Measurements from ENCODE around the gene HSPD1.
A peak's percentile ranks its signal among the peaks of the same experiment; 100 is the strongest.
"Not testable (repeated sequence)": the region's sequence is repeated elsewhere in the genome, so short reads cannot be mapped to it uniquely, and the experiment has no call there.

HSPD1 gene

GRCh38 chr2:197464175-197464574, 35.5 kb downstream of the HSPD1 start:
- Mint-ChIP-seq H3K36me3 (peaks cover 100% of the 10 kb centered on the region), H3K4me1 (peaks cover 2% of the 10 kb centered on the region), H3K9me3 (no peaks in the 10 kb centered on the region), H3K27ac (no peak overlapping the region), H3K4me3 (no peak overlapping the region)
- DNase-seq (ENCODE audit: low spot score in 2 of 2) (no peak), ATAC-seq (no peak)

- Mint-ChIP-seq H3K4me1 (peaks cover 29% of the 10 kb centered on the region), H3K27ac (no peak overlapping the region), H3K36me3 (peaks cover 79% of the 10 kb centered on the region), H3K4me3 (no peak overlapping the region), H3K9me3 (no peaks in the 10 kb centered on the region)
- ATAC-seq (no peak), DNase-seq (ENCODE audit: low spot score in 2 of 2) (no peak)
Observed at GRCh38 chr2:197461057-197461456, 38.6 kb downstream of the HSPD1 start.

GRCh38 chr2:197460649-197461048, 39.0 kb downstream of the HSPD1 start:
- H3K4me3 Mint-ChIP-seq, result no peak overlapping the region
- H3K27ac Mint-ChIP-seq, result no peak overlapping the region
- H3K9me3 Mint-ChIP-seq, result no peaks in the 10 kb centered on the region
- no peak for DNase-seq (ENCODE audit: low spot score in 2 of 2)
- ATAC-seq, result no peak
- peaks cover 79% of the 10 kb centered on the region for H3K36me3 Mint-ChIP-seq
- H3K4me1 Mint-ChIP-seq, result peaks cover 33% of the 10 kb centered on the region

GRCh38 chr2:197455428-197455827, 44.2 kb downstream of the HSPD1 start:
- H3K9me3 Mint-ChIP-seq, result no peaks in the 10 kb centered on the region
- H3K27ac Mint-ChIP-seq, result peak overlapping the region; percentile 70
- ATAC-seq (no peak), DNase-seq (ENCODE audit: low spot score in 2 of 2) (no peak)
- peak overlapping the region; percentile 97 for H3K4me3 Mint-ChIP-seq
- H3K4me1 Mint-ChIP-seq, result peaks cover 57% of the 10 kb centered on the region
- peaks cover 48% of the 10 kb centered on the region for H3K36me3 Mint-ChIP-seq

- Mint-ChIP-seq H3K36me3 (peaks cover 43% of the 10 kb centered on the region), H3K4me3 (peak overlapping the region; percentile 97), H3K4me1 (peaks cover 57% of the 10 kb centered on the region), H3K9me3 (no peaks in the 10 kb centered on the region), H3K27ac (peak overlapping the region; percentile 100)
- ATAC-seq (no peak), DNase-seq (ENCODE audit: low spot score in 2 of 2) (no peak)
Observed at GRCh38 chr2:197454923-197455322, 44.7 kb downstream of the HSPD1 start.

GRCh38 chr2:197453914-197454398, 45.7 kb downstream of the HSPD1 start:
- peaks cover 53% of the 10 kb centered on the region for H3K4me1 Mint-ChIP-seq
- ATAC-seq (peak; percentile 80), DNase-seq (ENCODE audit: low spot score in 2 of 2) (no peak)
- H3K9me3 Mint-ChIP-seq, result no peaks in the 10 kb centered on the region
- H3K27ac Mint-ChIP-seq, result peak overlapping the region; percentile 100
- H3K4me3 Mint-ChIP-seq, result peak overlapping the region; percentile 97
- H3K36me3 Mint-ChIP-seq, result peaks cover 34% of the 10 kb centered on the region

- peaks cover 47% of the 10 kb centered on the region for H3K4me1 Mint-ChIP-seq
- peak; percentile 95 for ATAC-seq
Observed at GRCh38 chr2:197453123-197453913, 46.3 kb downstream of the HSPD1 start, which contains the start of gene COQ10B. TSS of gene COQ10B (plus strand) at chr2:197453552. CDS start at chr2:197453561, 9 bp downstream.

GRCh38 chr2:197452754-197453122, 46.9 kb downstream of the HSPD1 start:
- no peak for ATAC-seq
- Mint-ChIP-seq H3K4me3 (peak overlapping the region; percentile 97), H3K4me1 (peaks cover 41% of the 10 kb centered on the region), H3K36me3 (peaks cover 29% of the 10 kb centered on the region), H3K27ac (peak overlapping the region; percentile 100), H3K9me3 (no peaks in the 10 kb centered on the region)
- DNase-seq (ENCODE audit: low spot score in 2 of 2), result no peak

More at GRCh38 chr2:197453123-197453913, 46.3 kb downstream of the HSPD1 start, which contains the start of gene COQ10B:
- Mint-ChIP-seq H3K9me3 (no peaks in the 10 kb centered on the region), H3K36me3 (peaks cover 29% of the 10 kb centered on the region), H3K27ac (peak within 1 kb of the TSS; percentile 100), H3K4me3 (peak within 1 kb of the TSS; percentile 97)
- DNase-seq (ENCODE audit: low spot score in 2 of 2), result peak; percentile 87 to 97

- DNase-seq (ENCODE audit: low spot score in 2 of 2); H3K27ac Mint-ChIP-seq; H3K9me3 Mint-ChIP-seq; H3K4me3 Mint-ChIP-seq; ATAC-seq: not testable (repeated sequence)
- peaks cover 28% of the 10 kb centered on the region for H3K4me1 Mint-ChIP-seq
- H3K36me3 Mint-ChIP-seq, result peaks cover 25% of the 10 kb centered on the region
Observed at GRCh38 chr2:197450935-197451358, 48.7 kb downstream of the HSPD1 start.

GRCh38 chr2:197450465-197450864, 49.2 kb downstream of the HSPD1 start:
- DNase-seq (ENCODE audit: low spot score in 2 of 2) (no peak), ATAC-seq (no peak)
- no peaks in the 10 kb centered on the region for H3K9me3 Mint-ChIP-seq
- no peak overlapping the region for H3K27ac Mint-ChIP-seq
- H3K4me3 Mint-ChIP-seq, result no peak overlapping the region
- H3K36me3 Mint-ChIP-seq, result peaks cover 20% of the 10 kb centered on the region
- H3K4me1 Mint-ChIP-seq, result peaks cover 23% of the 10 kb centered on the region

- Mint-ChIP-seq H3K9me3 (no peaks in the 10 kb centered on the region), H3K27ac (no peak overlapping the region), H3K4me1 (no peaks in the 10 kb centered on the region), H3K36me3 (no peaks in the 10 kb centered on the region), H3K4me3 (no peak overlapping the region)
- DNase-seq (ENCODE audit: low spot score in 2 of 2) (no peak), ATAC-seq (no peak)
Observed at GRCh38 chr2:197446844-197447243, 52.8 kb downstream of the HSPD1 start.

- no peaks in the 10 kb centered on the region for H3K4me1 Mint-ChIP-seq
- H3K27ac Mint-ChIP-seq, result no peak overlapping the region
- H3K9me3 Mint-ChIP-seq, result no peaks in the 10 kb centered on the region
- no peak for DNase-seq (ENCODE audit: low spot score in 2 of 2)
- H3K36me3 Mint-ChIP-seq, result no peaks in the 10 kb centered on the region
- no peak for ATAC-seq
- no peak overlapping the region for H3K4me3 Mint-ChIP-seq
Observed at GRCh38 chr2:197445746-197446145, 53.9 kb downstream of the HSPD1 start.

GRCh38 chr2:197442857-197443256, 56.8 kb downstream of the HSPD1 start:
- Mint-ChIP-seq H3K36me3 (no peaks in the 10 kb centered on the region), H3K4me3 (no peak overlapping the region), H3K9me3 (no peaks in the 10 kb centered on the region), H3K4me1 (no peaks in the 10 kb centered on the region), H3K27ac (no peak overlapping the region)
- DNase-seq (ENCODE audit: low spot score in 2 of 2), result no peak
- no peak for ATAC-seq

GRCh38 chr2:197437380-197437779, 62.3 kb downstream of the HSPD1 start:
- no peaks in the 10 kb centered on the region for H3K9me3 Mint-ChIP-seq
- H3K4me3 Mint-ChIP-seq, result no peak overlapping the region
- H3K36me3 Mint-ChIP-seq, result peaks cover 25% of the 10 kb centered on the region
- H3K27ac Mint-ChIP-seq, result no peak overlapping the region
- DNase-seq (ENCODE audit: low spot score in 2 of 2), result no peak
- H3K4me1 Mint-ChIP-seq, result peaks cover 26% of the 10 kb centered on the region
- no peak for ATAC-seq
